LoVo (cell line): ENCODE measurements around the gene ANXA2R.

ENCODE experiments used
- DNase-seq: peaks from one replicate; pipeline ENCODE4 v3.0.0-alpha.2; 2016; ENCODE audit warnings: low spot score

The ANXA2R gene

DNA sequence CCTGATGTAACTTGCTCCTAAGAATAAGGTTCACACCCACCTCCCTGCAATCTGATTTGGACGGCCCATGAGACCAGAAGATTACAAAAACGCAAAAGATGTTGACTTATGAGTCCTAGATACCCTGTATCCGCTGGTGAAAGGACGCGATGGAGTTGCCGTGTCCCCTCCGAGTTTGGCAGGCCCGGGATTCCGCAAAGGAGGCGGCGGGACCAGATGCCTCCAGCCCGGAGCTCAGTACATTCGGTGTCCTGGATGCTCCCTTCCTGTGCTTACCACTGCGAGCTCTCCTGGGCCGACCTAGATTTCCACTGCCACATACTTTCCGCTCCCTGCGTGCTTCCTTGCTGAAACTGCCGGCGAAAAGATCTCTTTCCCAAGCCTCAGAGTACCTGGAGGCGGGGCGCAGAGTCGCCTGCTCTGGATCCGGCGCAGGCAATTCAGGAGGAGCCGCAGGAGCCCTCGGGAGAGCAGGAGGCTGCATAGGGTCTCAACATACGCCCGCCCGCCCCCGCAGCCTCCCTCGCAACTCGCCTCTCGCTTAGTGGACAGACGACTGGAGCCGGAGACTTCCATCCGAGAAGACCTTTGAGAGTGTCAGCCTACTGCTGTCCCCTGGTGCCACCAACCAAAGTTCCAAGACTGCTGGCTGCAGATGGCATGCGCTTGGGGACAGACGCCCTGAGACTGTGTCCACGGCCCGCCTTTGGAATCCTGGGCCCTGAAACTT is 39.8 kb downstream of the ANXA2R start:
- no peak for DNase-seq

DNA sequence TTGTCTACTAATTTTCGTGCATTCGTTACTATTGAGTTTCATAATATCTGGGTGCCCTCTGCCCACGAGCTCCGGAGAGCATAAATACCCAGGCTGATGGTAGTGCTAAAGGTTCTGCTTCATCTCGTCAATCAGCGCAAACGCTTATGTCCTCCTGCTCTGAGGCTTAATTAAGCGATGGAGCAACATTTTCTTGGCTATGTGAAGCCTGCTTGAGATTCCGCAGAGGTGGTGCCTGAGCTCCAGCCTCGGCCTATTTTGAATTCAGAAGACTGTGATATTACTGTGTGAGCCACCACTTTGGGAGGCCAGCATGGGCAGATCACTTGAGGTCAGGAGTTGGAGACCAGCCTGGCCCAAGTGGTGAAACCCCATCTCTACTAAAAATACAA is 44.8 kb downstream of the ANXA2R start:
- DNase-seq: no peak

DNA sequence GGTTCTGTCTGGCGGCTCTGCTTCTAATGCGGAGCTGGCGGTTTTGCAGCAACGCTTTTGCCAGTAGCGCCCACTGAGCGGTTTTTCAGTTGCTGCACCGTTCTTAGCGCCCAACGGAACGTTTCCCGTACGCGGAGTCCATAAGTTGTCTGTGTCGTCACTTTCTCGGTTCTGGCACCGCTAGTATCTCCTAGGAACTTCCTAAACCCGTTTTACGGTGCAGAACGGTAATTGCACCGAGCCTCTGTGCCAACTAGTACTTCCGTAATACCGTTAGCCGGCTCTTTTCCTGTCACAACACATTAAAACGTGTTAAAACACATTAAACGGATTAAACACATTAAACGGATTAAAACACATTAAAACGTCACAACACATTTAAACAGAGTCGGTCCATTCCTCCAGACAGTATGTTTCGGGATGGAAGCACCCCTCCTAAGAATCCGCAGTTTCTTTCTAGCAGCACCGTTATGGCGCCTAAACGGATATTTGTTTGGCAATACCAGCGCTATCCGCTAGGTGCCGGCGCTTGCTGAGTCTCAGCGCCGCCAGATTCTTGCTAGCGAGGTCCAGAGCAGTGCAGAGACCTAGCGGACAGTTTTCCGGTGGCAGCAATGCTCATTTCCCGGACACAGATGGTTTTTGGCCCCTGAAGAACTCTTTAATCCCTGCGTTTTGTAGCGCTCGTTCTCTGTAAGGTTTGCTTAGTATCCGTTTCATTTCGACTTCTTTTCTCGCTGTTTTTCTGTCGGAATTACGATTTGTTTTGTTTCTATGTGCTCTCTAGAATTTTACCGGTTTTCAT is 45.4 kb downstream of the ANXA2R start:
- DNase-seq: peak; percentile 78

DNA sequence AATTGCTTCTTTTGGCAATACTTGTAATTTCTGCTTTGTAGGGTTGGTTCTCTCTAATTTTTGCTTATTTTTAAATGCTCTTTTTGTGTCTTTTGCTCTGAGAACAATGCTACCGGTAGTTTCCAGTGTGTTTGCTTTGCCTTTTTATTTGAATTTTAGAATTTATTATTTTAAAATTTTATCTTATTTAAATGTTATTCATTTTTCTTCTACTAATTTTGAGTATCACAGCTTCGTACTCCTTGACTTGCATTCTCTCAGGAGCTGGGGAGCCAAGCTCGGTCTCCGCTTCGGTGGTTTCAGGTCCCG is 45.9 kb downstream of the ANXA2R start:
- no peak for DNase-seq

DNA sequence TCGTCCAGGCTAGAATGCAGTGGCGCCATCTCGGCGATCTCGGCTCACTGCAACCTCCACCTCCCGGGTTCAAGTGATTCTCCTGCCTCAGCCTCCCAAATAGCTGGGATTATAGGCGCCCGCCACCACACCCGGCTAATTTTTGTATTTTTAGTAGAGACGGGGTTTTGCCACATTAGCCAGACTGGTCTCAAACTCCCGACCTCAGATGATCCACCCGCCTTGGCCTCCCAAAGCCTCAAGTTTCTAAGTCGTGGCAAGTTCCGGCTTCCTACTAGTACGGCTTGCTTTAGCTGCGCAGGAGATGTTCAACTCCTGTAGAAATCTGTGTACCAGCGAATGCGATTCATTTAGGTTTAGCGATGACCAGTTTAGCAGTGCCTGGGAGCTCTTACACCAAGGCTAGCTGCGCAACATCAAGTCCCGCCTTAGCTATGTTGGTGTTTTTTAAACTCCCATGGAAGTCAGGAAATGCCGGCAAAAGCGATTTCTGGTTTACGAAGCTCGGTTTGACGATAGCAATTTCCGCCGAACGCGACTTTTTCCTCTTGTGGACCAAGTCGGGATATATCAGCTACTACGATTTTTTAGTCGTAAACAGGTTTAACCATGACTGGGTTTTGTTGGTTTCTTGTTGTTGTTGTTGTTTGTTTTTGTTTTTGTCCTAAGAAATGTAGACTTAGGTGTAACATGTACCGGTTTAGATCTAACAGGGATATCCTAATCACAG is 46.4 kb downstream of the ANXA2R start:
- DNase-seq: no peak

DNA sequence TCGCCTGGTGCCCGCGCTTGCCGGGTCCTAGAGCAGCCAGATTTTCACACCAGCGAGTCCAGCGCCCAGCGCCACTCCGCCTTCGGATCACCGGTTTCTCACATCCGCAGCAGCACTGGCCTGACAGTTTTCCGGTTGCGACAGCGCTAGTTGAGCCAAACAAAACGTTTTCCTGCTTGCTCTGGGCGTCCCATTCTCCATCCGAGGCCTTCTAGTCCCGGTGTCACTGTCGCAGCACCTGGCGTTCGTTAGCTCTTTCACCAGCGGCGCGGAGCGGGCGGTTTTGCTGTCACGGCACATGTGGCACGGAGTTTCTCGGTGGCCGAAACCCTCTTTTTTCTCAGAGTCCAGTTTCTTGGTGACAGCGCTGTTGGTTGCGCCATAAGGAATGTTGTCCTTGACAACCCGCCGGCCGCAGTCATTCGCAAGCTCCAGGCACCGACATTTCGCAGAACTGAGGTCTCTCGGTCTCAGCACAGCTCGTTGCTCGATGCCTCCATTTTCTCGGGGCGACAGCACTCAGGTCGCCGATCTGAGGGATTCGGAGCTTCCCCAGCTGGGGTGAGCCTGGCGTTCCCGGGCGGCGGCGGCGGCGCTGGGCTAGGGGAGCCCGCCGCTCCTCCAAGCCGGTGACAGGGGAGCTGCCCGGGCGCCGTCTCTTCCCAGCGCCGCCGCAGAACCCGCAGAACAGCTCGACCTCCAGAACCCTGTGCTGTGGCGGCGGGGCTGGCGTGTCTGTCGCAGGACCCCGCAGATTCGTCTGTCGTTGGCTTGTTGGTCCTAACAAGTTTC is 47.8 kb downstream of the ANXA2R start:
- peak; percentile 81 for DNase-seq

DNA sequence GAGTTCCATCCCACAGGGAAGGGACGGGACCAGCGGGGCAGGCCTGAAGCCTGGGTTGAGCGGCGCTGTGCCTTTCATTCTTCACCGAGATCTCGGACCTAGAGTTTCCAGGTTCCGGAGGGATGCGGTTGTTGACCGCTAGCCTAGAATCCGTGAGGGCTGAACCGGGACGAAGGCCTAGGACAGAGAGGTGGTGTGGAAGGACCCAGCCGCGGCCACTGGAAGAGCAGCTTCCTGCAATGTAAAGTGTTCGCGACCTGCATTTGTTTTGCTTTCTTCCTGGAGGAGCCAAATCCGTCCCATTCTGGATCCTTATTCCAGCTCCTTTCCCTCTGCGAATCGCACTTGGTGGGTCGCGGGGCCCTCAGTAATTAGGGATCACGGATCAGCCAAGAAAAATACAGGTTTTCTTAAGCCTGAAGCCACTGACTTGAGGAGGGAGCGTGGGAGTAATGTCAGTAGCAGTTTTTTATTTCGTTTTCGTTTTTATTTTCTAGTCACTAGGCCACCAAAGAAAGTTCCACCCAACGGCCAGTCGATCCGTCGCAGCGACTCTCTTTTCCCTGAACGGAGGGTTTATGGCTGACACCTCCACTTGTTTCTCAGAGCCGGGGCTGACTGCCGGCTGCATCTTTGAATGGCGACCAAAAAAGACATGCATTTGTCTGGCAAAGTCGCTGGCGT is 48.6 kb downstream of the ANXA2R start:
- no peak for DNase-seq

DNA sequence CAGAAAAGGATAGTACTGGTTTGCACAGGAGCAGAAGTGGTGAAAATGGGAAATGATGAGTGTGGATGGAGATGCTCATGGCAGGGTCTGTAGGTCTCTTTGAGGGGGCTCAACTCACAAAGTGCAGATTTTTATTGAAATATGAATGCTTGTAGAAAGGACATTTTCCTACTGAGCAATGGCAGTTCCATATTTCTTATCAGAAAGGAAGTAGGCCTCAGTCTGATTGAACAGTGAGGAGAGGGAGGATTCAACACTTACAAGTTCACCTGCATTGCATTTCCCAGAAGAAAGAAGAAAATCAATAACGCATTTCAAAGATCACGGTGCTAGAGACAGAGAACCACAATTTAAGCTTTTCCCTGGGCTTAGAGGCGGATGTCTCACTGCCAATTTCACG is 49.2 kb downstream of the ANXA2R start:
- no peak for DNase-seq
